ENCODE data around the gene SRCAP.

The SRCAP gene

GRCh38 chr16:30721167-30721566 is 22.2 kb downstream of the SRCAP start:
- Histone ChIP-seq H3K9me3 (replicated peaks; ENCODE audit: insufficient read depth, low read length) (no peaks in the 10 kb centered on the region), H4K20me1 (ENCODE audit: insufficient read depth, low read length) (0 out of 2 replicates have a peak, but pooled peaks cover 3% of the 10 kb centered on the region), H3K9ac (ENCODE audit: low read length) (no peak overlapping the region), H3K4me3 (ENCODE audit: low read length) (no peak overlapping the region), H3K79me2 (ENCODE audit: low read length) (peaks cover 73% of the 10 kb centered on the region), H3K27ac (ENCODE audit: low read length) (no peak overlapping the region), H3K36me3 (replicated peaks; ENCODE audit: insufficient read depth, low read length) (peaks cover 22% of the 10 kb centered on the region), H3K27me3 (replicated peaks; ENCODE audit: insufficient read depth, low read length) (no peaks in the 10 kb centered on the region), H3K9me2 (replicated peaks; ENCODE audit: insufficient read depth, low read length) (no peaks in the 10 kb centered on the region), H3F3A (ENCODE audit: insufficient read depth, low read length) (0 out of 2 replicates have a peak, but pooled peaks cover 3% of the 10 kb centered on the region), H2AFZ (ENCODE audit: low read length) (no peak overlapping the region), H3K4me1 (ENCODE audit: low read length) (no peaks in the 10 kb centered on the region), H3K4me2 (ENCODE audit: low read depth, low read length) (no peak overlapping the region)
- TF ChIP-seq CTCF (IDR thresholded peaks at IDR 0.05; ENCODE audit: low read length) = no peak
- DNase-seq = no peak

- Histone ChIP-seq H3K9me2 (replicated peaks; ENCODE audit: insufficient read depth, low read length) (no peaks in the 10 kb centered on the region), H3K79me2 (ENCODE audit: low read length) (peaks cover 71% of the 10 kb centered on the region), H3K27me3 (replicated peaks; ENCODE audit: insufficient read depth, low read length) (no peaks in the 10 kb centered on the region), H4K20me1 (ENCODE audit: insufficient read depth, low read length) (0 out of 2 replicates have a peak, but pooled peaks cover 3% of the 10 kb centered on the region), H3K4me2 (ENCODE audit: low read depth, low read length) (no peak overlapping the region), H3K9me3 (replicated peaks; ENCODE audit: insufficient read depth, low read length) (no peaks in the 10 kb centered on the region), H3K36me3 (replicated peaks; ENCODE audit: insufficient read depth, low read length) (peaks cover 22% of the 10 kb centered on the region), H3K9ac (ENCODE audit: low read length) (no peak overlapping the region), H3F3A (ENCODE audit: insufficient read depth, low read length) (0 out of 2 replicates have a peak, but pooled peaks cover 3% of the 10 kb centered on the region), H2AFZ (ENCODE audit: low read length) (no peak overlapping the region), H3K27ac (ENCODE audit: low read length) (no peak overlapping the region), H3K4me1 (ENCODE audit: low read length) (no peaks in the 10 kb centered on the region), H3K4me3 (ENCODE audit: low read length) (no peak overlapping the region)
- DNase-seq = no peak
- TF ChIP-seq EZH2 (optimal IDR thresholded peaks at IDR 0.05; ENCODE audit: low read depth, low read length) = no peak
- TF ChIP-seq CTCF (IDR thresholded peaks at IDR 0.05; ENCODE audit: low read length) = no peak
- no peak for TF ChIP-seq EZH2phosphoT487 (IDR thresholded peaks at IDR 0.05; ENCODE audit: low read length)
Measured at GRCh38 chr16:30721606-30722005, 22.6 kb downstream of the SRCAP start.

- H3K27me3 ChIP-seq (replicated peaks; ENCODE audit: insufficient read depth, low read length) = no peaks in the 10 kb centered on the region
- no peak overlapping the region for H3K9ac ChIP-seq (ENCODE audit: low read length)
- no peaks in the 10 kb centered on the region for H3K4me1 ChIP-seq (ENCODE audit: low read length)
- no peaks in the 10 kb centered on the region for H4K20me1 ChIP-seq (ENCODE audit: insufficient read depth, low read length)
- H3K27ac ChIP-seq (ENCODE audit: low read length) = no peak overlapping the region
- TF ChIP-seq CTCF (IDR thresholded peaks at IDR 0.05; ENCODE audit: low read length) = 0 out of 2 replicates have a peak, but pooled peaks have one; percentile 11
- TF ChIP-seq EZH2phosphoT487 (IDR thresholded peaks at IDR 0.05; ENCODE audit: low read length) = no peak
- TF ChIP-seq EZH2 (optimal IDR thresholded peaks at IDR 0.05; ENCODE audit: low read depth, low read length) = no peak
- DNase-seq = no peak
- no peak overlapping the region for H3K4me2 ChIP-seq (ENCODE audit: low read depth, low read length)
- H3K79me2 ChIP-seq (ENCODE audit: low read length) = peaks cover 69% of the 10 kb centered on the region
- no peaks in the 10 kb centered on the region for H3K9me3 ChIP-seq (replicated peaks; ENCODE audit: insufficient read depth, low read length)
- no peaks in the 10 kb centered on the region for H3K9me2 ChIP-seq (replicated peaks; ENCODE audit: insufficient read depth, low read length)
- H3F3A ChIP-seq (ENCODE audit: insufficient read depth, low read length) = 0 out of 2 replicates have a peak, but pooled peaks cover 3% of the 10 kb centered on the region
- H2AFZ ChIP-seq (ENCODE audit: low read length) = no peak overlapping the region
- H3K4me3 ChIP-seq (ENCODE audit: low read length) = no peak overlapping the region
- H3K36me3 ChIP-seq (replicated peaks; ENCODE audit: insufficient read depth, low read length) = peaks cover 19% of the 10 kb centered on the region
Measured at GRCh38 chr16:30722443-30722842, 23.5 kb downstream of the SRCAP start.

All from MM.1S (cell line).